CD8-positive, alpha-beta memory T cell (primary cell): ENCODE measurements around the gene GDPD5. TPM values are rescaled to one million over a fixed set of nuclear protein-coding genes. Genes with fewer than 3 reads are reported as not detected.

Source experiments
- CTCF ChIA-PET: fragments of 350-600 bp; sonication (Branson Sonifier 250); formaldehyde crosslinking; loops from one replicate; lab custom pipeline; 2021; ENCODE audit warnings: antibody characterized with exemption; lab: Charles Lee
- POLR2A ChIA-PET: fragments of 350-600 bp; sonication (Branson Sonifier 250); formaldehyde crosslinking; loops from one replicate; lab custom pipeline; 2021; ENCODE audit warnings: antibody characterized with exemption; lab: Charles Lee
- DNase-seq, 5 donors: peaks; one replicate each; pipeline versions ENCODE4 v3.0.0 to v3.0.0-alpha.2; 2020 to 2022; ENCODE audit warnings: mixed read lengths in 1 of 5
- H3K27ac ChIP-seq: one replicate; pipeline ENCODE4 v1.7.0; 2013; ENCODE audit warnings: low read depth, mild to moderate bottlenecking, low read length, moderate library complexity
- H3K27me3 ChIP-seq: 2 replicates; pipeline ENCODE4 v1.7.0; 2013; ENCODE audit warnings: low read length, mild to moderate bottlenecking; ENCODE audit not compliant: insufficient read depth, poor library complexity, severe bottlenecking
- H3K36me3 ChIP-seq: 2 replicates; pipeline ENCODE4 v1.7.0; 2013; ENCODE audit warnings: mild to moderate bottlenecking, low read length, moderate library complexity; ENCODE audit not compliant: insufficient read depth
- H3K4me1 ChIP-seq: 2 replicates; pipeline ENCODE4 v1.7.0; 2013; ENCODE audit warnings: mild to moderate bottlenecking, low read length, moderate library complexity; ENCODE audit not compliant: insufficient read depth
- H3K4me3 ChIP-seq: 2 replicates; pipeline ENCODE4 v1.7.0; 2013; ENCODE audit warnings: mild to moderate bottlenecking, low read length
- H3K9me3 ChIP-seq: 2 replicates; pipeline ENCODE4 v1.7.0; 2013; ENCODE audit warnings: mild to moderate bottlenecking, low read length
- H3K27ac Mint-ChIP-seq, 8 donors: one replicate each; pipeline ENCODE4 v1.8.0; 2020 to 2021; ENCODE audit warnings: mixed read lengths in 8 of 8, mild to moderate bottlenecking in 6 of 8, inconsistent platforms in 3 of 8, moderate library complexity in 3 of 8
- H3K27me3 Mint-ChIP-seq, 2 donors: one replicate each; pipeline ENCODE4 v1.8.0; 2020 to 2021; ENCODE audit warnings: mixed read lengths in 2 of 2, mild to moderate bottlenecking in 1 of 2, moderate library complexity in 1 of 2
- H3K36me3 Mint-ChIP-seq, 3 donors: one replicate each; pipeline ENCODE4 v1.8.0; 2020 to 2021; ENCODE audit warnings: mixed read lengths in 3 of 3, inconsistent platforms in 1 of 3, mild to moderate bottlenecking in 1 of 3
- H3K4me1 Mint-ChIP-seq, 3 donors: one replicate each; pipeline ENCODE4 v1.8.0; 2020 to 2021; ENCODE audit warnings: mixed read lengths in 3 of 3, inconsistent platforms in 1 of 3, mild to moderate bottlenecking in 1 of 3
- H3K4me3 Mint-ChIP-seq, 7 donors: one replicate each; pipeline ENCODE4 v1.8.0; 2020 to 2021; ENCODE audit warnings: mixed read lengths in 7 of 7, mild to moderate bottlenecking in 6 of 7, moderate library complexity in 4 of 7, inconsistent platforms in 2 of 7
- H3K9me3 Mint-ChIP-seq, 5 donors: one replicate each; pipeline ENCODE4 v1.8.0; 2020 to 2022; ENCODE audit warnings: mixed read lengths in 5 of 5, mild to moderate bottlenecking in 3 of 5, moderate library complexity in 2 of 5, inconsistent platforms in 1 of 5
- polyA plus RNA-seq: library from polyadenylated mRNA; unstranded; fragments of 300-500 nt; fragmentation: Illumina TruSeq; gene quantifications from one replicate; pipeline ENCODE4 v1.2.3, GENCODE V29; 2021
- total RNA-seq, 2 experiments: library from RNA; stranded (reverse); gene quantifications; one replicate each; pipeline ENCODE4 v1.2.3, GENCODE V29; 2021

The GDPD5 gene
- total and polyA plus RNA-seq, 3 experiments from 2014 or later, result 8.9 to 10.4 (median 9.1) TPM

DNA sequence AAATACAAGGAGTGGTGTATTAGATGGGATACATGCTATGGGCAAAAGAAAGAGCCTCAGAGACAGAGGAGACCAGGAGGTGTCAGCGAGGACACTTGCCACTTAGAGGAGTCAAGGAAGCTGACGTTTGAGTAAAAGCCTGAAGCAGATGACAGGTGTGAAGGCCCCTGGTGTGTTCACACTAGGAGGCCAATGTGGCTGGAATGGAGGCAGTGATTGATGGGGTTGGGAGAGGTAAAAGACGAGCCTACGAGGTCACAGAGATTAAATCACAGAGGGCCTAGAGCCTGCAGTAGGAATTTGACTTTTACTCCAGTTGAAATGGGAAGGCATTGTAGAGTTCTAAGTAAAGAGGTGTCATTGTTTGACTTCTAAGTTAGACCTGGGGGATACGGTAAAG lies 12.0 kb upstream of the GDPD5 start:
- POLR2A ChIA-PET, result no interaction called here
- Histone ChIP-seq H3K36me3 (no peaks in the 10 kb centered on the region), H3K4me1 (peaks cover 14% of the 10 kb centered on the region), H3K27ac (no peak overlapping the region), H3K9me3 (no peaks in the 10 kb centered on the region), H3K27me3 (no peaks in the 10 kb centered on the region), H3K4me3 (no peak overlapping the region)
- H3K4me1 Mint-ChIP-seq, result peaks cover 17 to 34% (median 19%) of the 10 kb centered on the region in 3 donors
- CTCF ChIA-PET, result interaction anchor here (2.6 kb wide), 1 partner anchor 93 kb away, joined by 11 read pairs; no protein-coding TSS in a partner anchor
- peak overlapping the region in 2 of 7 donors; percentile 29 to 56 for H3K4me3 Mint-ChIP-seq
- no peaks in the 10 kb centered on the region for H3K9me3 Mint-ChIP-seq
- no peaks in the 10 kb centered on the region for H3K27me3 Mint-ChIP-seq
- no peaks in the 10 kb centered on the region for H3K36me3 Mint-ChIP-seq
- DNase-seq, result no peak
- H3K27ac Mint-ChIP-seq, result peak overlapping the region in 7 of 8 donors; percentile 19 to 90 (median 77)

DNA sequence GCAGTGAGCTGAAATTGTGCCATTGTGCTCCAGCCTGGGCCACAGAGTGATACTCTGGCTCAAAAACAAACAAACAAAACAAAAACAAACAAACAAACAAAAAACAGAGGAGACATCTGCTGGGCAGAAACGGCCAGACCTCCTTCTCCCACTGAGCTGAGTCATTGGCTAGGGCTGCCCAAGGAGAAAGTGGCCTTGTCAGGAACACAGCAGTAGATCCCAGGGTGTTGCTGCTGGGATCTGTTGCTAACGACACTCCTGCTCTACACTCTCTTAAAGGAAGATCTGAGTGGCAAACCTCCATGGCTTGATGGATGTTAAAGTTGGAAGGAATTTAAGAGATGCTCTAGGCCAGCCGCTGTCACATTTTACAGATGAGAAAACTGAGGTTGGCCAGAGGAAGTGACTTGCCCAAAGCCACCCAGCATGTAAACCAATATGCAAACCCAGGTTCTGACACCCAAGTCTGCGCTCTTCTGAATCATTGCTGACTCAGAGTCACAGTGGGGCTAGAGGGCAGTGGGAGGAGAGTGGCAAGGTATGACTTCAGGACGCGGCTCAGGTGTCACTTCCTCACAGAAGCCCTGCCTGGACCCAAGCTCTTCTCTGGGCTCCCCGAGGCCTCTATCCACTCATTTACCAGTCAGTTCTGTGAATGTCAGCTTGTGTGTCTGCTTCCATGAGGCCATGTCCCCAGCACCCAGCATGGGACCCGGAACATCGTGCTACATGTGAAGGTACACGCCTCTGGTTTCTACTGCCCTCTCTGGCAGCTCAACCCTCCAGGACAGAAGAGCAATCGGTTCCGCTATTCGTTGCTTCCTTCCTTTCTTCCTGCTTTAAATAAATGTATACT lies 11.3 kb upstream of the GDPD5 start:
- H3K9me3 Mint-ChIP-seq, result no peaks in the 10 kb centered on the region
- ChIA-PET POLR2A (no interaction called here), CTCF (interaction anchor here (0.9 to 2.6 kb wide), 3 partner anchors 92 to 152 kb away, joined by 3 to 11 read pairs (median 3); no protein-coding TSS in a partner anchor)
- DNase-seq, result peak in 3 of 5 donors; percentile 21 to 31 (median 22)
- H3K27me3 Mint-ChIP-seq, result no peaks in the 10 kb centered on the region
- H3K4me3 ChIP-seq, result no peak overlapping the region
- H3K9me3 ChIP-seq, result no peaks in the 10 kb centered on the region
- H3K36me3 Mint-ChIP-seq, result no peaks in the 10 kb centered on the region
- peak overlapping the region; percentile 6 for H3K27ac ChIP-seq
- no peaks in the 10 kb centered on the region for H3K27me3 ChIP-seq
- peaks cover 21 to 39% (median 24%) of the 10 kb centered on the region in 3 donors for H3K4me1 Mint-ChIP-seq
- H3K27ac Mint-ChIP-seq, result peak overlapping the region in 7 of 8 donors; percentile 19 to 90 (median 77)
- no peaks in the 10 kb centered on the region for H3K36me3 ChIP-seq
- H3K4me3 Mint-ChIP-seq, result peak overlapping the region in 5 of 7 donors; percentile 20 to 73 (median 56)
- H3K4me1 ChIP-seq, result peaks cover 17% of the 10 kb centered on the region

DNA sequence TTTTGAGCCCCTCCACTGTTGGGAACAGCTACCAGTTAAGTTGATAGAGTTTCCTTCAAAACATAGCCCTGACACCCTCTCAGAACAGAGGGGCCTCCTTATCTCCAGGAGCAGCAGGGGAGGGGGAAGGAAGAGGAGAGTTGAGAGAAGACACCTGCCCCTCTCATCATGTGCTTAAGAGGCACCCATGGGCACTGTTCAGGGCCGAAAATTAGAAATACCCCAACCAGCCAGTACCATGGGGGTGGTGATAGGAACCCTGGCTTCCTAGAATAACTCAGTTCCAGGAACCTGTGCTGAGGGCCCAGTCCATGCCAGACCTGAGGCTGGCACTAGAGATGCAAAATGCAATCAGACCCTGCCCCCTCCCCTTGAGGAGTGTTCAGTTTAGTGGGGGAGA lies 9.3 kb upstream of the GDPD5 start:
- Mint-ChIP-seq H3K4me1 (peaks cover 28 to 46% (median 30%) of the 10 kb centered on the region in 3 donors), H3K27me3 (peaks cover 0 to 1% of the 10 kb centered on the region in 2 donors), H3K4me3 (peak overlapping the region in 1 of 7 donors; percentile 77), H3K36me3 (no peaks in the 10 kb centered on the region), H3K9me3 (no peaks in the 10 kb centered on the region), H3K27ac (no peak overlapping the region)
- POLR2A ChIA-PET, result no interaction called here
- DNase-seq, result no peak
- H3K27me3 ChIP-seq, result no peaks in the 10 kb centered on the region
- H3K4me3 ChIP-seq, result no peak overlapping the region
- CTCF ChIA-PET, result interaction anchor here (0.9 to 17.2 kb wide), 3 partner anchors 80 to 173 kb away, joined by 3 to 212 read pairs (median 3); no protein-coding TSS in a partner anchor
- H3K36me3 ChIP-seq, result no peaks in the 10 kb centered on the region
- no peaks in the 10 kb centered on the region for H3K9me3 ChIP-seq
- H3K27ac ChIP-seq, result peak overlapping the region; percentile 59
- H3K4me1 ChIP-seq, result peaks cover 19% of the 10 kb centered on the region

DNA sequence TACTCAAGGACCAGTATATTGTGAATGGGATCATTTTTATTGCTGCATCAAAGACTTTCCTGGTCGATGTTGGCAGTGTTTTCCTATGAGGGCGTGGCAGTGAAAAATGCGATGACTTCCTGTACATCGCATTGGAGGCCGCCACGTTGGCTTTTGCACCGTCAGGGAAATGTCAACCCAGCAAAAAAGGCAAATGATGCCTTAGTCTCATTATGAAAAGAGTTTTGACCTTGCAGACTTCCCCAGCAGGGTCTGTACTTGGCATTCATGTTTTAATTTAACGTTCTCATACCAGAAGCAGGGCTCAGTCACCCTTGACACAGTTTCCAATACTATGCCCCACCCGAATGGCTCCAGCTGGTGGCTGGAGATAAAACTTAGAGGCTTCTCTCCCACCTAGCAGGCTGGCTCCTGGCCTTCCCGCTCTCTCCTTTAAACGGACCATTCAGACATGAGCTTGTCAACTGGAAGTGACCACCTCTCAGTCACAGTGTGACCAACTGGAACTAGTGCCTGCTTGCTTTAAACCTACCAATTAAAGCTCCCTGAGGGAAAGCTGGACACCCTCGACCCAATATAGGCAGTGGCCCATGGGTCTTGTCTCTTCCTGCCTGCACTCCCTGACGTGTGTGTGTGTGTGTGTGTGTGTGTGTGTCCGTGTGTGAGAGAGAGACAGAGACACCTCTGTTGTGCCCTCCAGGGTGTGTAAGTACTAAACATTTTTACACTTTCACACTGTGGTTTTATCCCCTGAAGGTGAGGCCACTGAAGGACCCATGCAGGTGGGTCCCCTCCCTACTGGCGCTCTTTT lies 8.7 kb upstream of the GDPD5 start:
- Mint-ChIP-seq H3K27me3 (peaks cover 0 to 1% of the 10 kb centered on the region in 2 donors), H3K36me3 (no peaks in the 10 kb centered on the region), H3K27ac (peak overlapping the region in 1 of 8 donors; percentile 29), H3K4me1 (peaks cover 28 to 46% (median 30%) of the 10 kb centered on the region in 3 donors), H3K4me3 (peak overlapping the region in 1 of 7 donors; percentile 77), H3K9me3 (no peaks in the 10 kb centered on the region)
- ChIA-PET POLR2A (no interaction called here), CTCF (interaction anchor here (0.9 to 17.2 kb wide), 7 partner anchors 11 to 259 kb away, joined by 3 to 212 read pairs (median 5); no protein-coding TSS in a partner anchor)
- Histone ChIP-seq H3K4me1 (peaks cover 19% of the 10 kb centered on the region), H3K27ac (peak overlapping the region; percentile 59), H3K27me3 (no peaks in the 10 kb centered on the region), H3K9me3 (no peaks in the 10 kb centered on the region), H3K36me3 (no peaks in the 10 kb centered on the region), H3K4me3 (no peak overlapping the region)
- peak in 1 of 5 donors; percentile 29 for DNase-seq

DNA sequence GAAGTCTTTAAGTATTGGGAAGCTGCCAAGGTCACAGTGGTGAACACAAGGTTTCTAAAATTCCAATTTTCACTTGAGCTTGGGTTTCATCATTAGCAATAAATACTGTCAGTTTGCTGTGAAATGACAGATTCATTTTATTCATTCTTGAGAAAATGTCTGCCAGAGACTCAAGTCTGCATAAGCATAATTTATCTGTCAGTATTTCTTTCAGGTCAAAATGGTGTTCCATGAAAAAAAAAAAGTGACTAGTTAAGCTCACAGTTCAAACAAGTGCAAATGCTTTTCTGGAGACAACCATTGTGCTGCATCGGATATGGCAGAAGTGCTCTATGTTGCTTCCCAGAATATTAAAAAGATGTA lies 8.1 kb upstream of the GDPD5 start:
- no peaks in the 10 kb centered on the region for H3K27me3 ChIP-seq
- H3K4me1 ChIP-seq, result peaks cover 19% of the 10 kb centered on the region
- H3K9me3 ChIP-seq, result no peaks in the 10 kb centered on the region
- Mint-ChIP-seq H3K4me1 (peaks cover 28 to 46% (median 30%) of the 10 kb centered on the region in 3 donors), H3K27me3 (peaks cover 0 to 1% of the 10 kb centered on the region in 2 donors), H3K9me3 (no peaks in the 10 kb centered on the region), H3K4me3 (no peak overlapping the region), H3K36me3 (no peaks in the 10 kb centered on the region), H3K27ac (no peak overlapping the region)
- DNase-seq, result no peak
- no peaks in the 10 kb centered on the region for H3K36me3 ChIP-seq
- no peak overlapping the region for H3K4me3 ChIP-seq
- CTCF ChIA-PET, result interaction anchor here (1.2 to 17.2 kb wide), 5 partner anchors 10 to 258 kb away, joined by 4 to 212 read pairs (median 6); no protein-coding TSS in a partner anchor
- POLR2A ChIA-PET, result no interaction called here
- peak overlapping the region; percentile 59 for H3K27ac ChIP-seq

DNA sequence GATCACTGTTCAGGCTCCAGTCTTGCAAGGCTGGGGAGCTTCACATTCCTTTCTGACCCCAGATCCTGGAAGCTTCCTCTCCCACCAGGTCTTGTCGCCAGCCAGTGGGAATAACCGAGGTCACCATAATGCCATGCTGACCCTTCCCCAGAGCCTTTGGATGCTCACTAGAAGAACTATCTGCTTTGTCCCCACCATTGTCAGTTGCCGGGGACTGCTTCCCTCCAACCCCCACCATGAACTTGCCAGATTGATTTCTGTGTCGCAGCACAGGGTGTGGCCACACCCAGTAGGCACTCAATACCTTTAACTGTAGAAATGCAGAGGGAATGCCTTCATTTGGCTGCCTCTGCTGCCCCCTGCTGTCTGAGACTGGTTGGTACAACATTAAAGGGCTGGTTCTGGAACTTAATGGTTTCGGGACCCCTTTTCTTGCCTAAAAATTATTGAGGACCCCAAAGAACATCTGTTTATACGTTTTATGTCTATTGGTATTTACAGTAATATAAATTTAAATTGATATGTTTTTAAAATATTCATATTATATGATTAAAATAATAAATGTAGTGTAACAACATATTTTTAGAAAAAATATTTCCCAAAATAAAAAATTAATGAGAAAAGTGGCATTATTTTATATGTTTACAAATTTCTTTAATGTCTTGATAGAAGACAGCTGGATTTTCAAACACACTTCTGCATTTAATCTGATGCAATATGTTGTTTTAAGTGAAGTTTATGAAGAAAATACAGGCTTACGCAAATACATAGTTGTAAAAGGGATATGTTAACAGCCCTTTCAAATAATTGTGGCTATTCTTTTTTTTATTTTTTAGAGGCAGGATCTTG lies 6.7 kb upstream of the GDPD5 start:
- peaks cover 14% of the 10 kb centered on the region for H3K4me1 ChIP-seq
- no peaks in the 10 kb centered on the region for H3K27me3 ChIP-seq
- no peaks in the 10 kb centered on the region for H3K9me3 Mint-ChIP-seq
- ChIA-PET POLR2A (interaction anchor here (1.0 kb wide), 1 partner anchor 25 kb away, joined by 4 read pairs; no protein-coding TSS in a partner anchor), CTCF (interaction anchor here (0.7 to 17.2 kb wide), 29 partner anchors 9 to 284 kb away, joined by 3 to 212 read pairs (median 4); no protein-coding TSS in a partner anchor)
- no peaks in the 10 kb centered on the region for H3K9me3 ChIP-seq
- peak overlapping the region in 1 of 7 donors; percentile 25 for H3K4me3 Mint-ChIP-seq
- H3K27ac Mint-ChIP-seq, result peak overlapping the region in 6 of 8 donors; percentile 3 to 74 (median 38)
- peak; percentile 71 to 86 (median 75) for DNase-seq
- H3K27me3 Mint-ChIP-seq, result peaks cover 0 to 1% of the 10 kb centered on the region in 2 donors
- H3K36me3 Mint-ChIP-seq, result no peaks in the 10 kb centered on the region
- no peak overlapping the region for H3K4me3 ChIP-seq
- H3K27ac ChIP-seq, result no peak overlapping the region
- H3K4me1 Mint-ChIP-seq, result peaks cover 22 to 34% (median 32%) of the 10 kb centered on the region in 3 donors
- no peaks in the 10 kb centered on the region for H3K36me3 ChIP-seq

DNA sequence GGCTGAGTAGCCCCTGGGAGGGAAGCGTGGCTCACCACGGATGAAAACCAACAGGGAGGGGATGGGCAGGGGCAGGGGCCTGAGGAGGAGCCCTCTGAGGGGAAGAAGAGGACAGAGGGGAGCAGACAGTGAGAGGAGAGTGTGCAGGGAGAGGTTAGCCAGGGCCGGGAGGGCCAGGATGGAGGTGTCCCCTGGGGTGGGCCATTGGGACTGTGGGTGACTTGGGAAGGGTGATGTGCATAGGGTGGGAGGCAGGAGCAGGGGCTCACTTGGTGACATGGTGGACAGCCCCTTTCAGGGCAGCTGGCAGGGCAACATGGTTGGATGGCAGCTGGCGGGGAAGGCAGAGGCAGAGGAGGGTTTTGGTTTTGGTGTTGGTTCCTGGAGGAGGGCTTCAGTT lies 5.6 kb upstream of the GDPD5 start:
- H3K36me3 ChIP-seq, result no peaks in the 10 kb centered on the region
- POLR2A ChIA-PET, result interaction anchor here (0.6 to 1.0 kb wide), 2 partner anchors 24 to 141 kb away, joined by 4 to 6 read pairs; no protein-coding TSS in a partner anchor
- peaks cover 13% of the 10 kb centered on the region for H3K4me1 ChIP-seq
- Mint-ChIP-seq H3K27ac (peak overlapping the region in 2 of 8 donors; percentile 23), H3K36me3 (no peaks in the 10 kb centered on the region), H3K9me3 (no peaks in the 10 kb centered on the region), H3K4me1 (peaks cover 20 to 33% (median 32%) of the 10 kb centered on the region in 3 donors), H3K4me3 (peak overlapping the region in 1 of 7 donors; percentile 55), H3K27me3 (peaks cover 0 to 1% of the 10 kb centered on the region in 2 donors)
- no peaks in the 10 kb centered on the region for H3K27me3 ChIP-seq
- DNase-seq, result no peak
- CTCF ChIA-PET, result interaction anchor here (0.7 to 17.2 kb wide), 21 partner anchors 8 to 283 kb away, joined by 3 to 212 read pairs (median 4); no protein-coding TSS in a partner anchor
- no peak overlapping the region for H3K4me3 ChIP-seq
- H3K27ac ChIP-seq, result no peak overlapping the region
- H3K9me3 ChIP-seq, result no peaks in the 10 kb centered on the region
